GM21515 (cell line): ENCODE measurements around the gene SLC23A3.

Experiments used
- ATAC-seq: cut with Tn5 transposase; IDR thresholded peaks from one replicate; pipeline ENCODE4 v1.9.1; 2021; ENCODE audit not compliant: unreplicated experiment

The SLC23A3 gene, protein sequence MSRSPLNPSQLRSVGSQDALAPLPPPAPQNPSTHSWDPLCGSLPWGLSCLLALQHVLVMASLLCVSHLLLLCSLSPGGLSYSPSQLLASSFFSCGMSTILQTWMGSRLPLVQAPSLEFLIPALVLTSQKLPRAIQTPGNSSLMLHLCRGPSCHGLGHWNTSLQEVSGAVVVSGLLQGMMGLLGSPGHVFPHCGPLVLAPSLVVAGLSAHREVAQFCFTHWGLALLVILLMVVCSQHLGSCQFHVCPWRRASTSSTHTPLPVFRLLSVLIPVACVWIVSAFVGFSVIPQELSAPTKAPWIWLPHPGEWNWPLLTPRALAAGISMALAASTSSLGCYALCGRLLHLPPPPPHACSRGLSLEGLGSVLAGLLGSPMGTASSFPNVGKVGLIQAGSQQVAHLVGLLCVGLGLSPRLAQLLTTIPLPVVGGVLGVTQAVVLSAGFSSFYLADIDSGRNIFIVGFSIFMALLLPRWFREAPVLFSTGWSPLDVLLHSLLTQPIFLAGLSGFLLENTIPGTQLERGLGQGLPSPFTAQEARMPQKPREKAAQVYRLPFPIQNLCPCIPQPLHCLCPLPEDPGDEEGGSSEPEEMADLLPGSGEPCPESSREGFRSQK

DNA sequence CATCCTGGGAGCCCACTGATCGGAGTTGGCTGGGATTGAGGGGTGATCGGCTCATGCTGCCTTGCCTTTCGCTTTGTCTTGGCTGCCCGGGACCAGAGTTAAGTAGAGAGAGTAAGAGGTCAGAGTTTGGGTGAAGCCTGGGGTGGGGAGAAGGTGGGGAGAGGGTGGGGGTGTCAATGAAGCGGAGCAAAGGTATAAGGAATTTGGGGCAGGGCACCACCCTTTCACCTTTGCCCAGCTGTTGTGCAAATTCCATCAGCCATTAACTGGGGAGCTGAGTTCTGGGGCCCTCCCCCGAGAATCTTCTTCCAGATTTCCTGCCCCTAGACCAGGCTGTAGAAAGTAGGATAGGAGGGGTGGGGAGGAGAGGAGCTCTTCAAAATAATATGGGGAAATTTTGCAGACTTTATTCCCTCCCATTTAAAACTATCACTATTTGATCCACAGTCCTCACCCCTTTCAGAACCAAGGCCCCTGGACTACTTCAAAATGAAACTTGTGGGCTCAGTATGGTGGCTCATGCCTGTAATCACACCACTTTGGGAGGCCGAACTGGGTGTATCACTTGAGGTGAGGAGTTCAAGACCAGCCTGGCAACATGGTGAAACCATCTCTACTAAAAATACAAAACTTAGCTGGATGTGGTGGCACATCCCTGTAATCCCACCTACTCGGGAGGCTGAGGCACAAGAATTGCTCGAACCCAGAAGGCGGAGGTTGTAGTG, at the start of gene SLC23A3:
TSS of gene SLC23A3 (minus strand) at position 100 of the 725 bp plus-strand sequence. CDS start at position 55, 45 bp downstream.
- ATAC-seq = no peak

DNA sequence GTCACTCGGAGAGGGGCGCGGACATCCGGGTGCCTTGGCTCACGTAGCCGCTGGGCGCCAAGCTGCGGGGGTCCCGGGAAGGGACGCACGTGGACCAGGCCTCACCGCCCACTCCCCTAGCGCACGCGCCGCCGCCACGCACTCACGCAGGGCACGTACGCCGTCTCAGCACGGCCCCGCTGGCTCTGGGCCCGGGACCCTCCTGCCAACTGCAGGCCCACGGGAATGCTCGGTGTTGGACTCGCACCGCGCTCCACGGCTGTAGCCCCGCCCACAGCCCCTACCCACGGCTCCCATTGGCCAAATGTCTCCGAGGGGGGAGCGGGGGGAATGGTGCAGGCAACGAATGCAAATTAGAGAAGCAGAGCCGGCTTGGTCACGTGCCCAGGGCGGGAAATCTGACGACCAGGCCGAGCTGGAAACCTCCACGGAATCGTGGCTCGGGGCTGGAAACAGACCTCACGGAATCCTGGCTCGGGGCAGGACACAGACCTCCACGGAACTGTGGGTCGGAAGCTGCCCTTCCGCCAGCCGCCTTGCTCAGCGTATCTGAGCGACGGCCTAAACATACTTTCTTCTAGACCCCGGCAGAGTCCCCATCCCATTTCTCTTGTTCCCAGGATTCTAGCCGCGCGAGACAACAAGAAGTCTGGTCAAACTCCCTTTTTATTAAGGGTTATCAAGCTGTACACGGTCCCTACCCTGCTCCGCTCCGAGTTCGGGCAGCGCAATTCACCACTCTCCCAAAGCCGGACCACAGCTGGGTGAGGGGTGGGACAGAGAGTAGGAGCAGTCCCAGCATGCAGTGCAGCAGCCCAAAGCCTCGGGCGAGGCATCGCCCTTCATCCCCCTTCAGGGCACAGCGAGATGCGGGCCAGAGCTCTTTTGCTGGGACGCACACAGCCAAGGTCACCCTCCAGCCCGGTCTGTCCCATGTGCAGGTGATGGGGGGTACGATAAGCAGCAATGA, 49.2 kb upstream of the SLC23A3 start, which contains the start of gene ABCB6:
TSS of gene ABCB6 (minus strand) at position 227 of the 970 bp plus-strand sequence. CDS start 285 bp downstream, outside the sequence.
- ATAC-seq = peak; percentile 72

DNA sequence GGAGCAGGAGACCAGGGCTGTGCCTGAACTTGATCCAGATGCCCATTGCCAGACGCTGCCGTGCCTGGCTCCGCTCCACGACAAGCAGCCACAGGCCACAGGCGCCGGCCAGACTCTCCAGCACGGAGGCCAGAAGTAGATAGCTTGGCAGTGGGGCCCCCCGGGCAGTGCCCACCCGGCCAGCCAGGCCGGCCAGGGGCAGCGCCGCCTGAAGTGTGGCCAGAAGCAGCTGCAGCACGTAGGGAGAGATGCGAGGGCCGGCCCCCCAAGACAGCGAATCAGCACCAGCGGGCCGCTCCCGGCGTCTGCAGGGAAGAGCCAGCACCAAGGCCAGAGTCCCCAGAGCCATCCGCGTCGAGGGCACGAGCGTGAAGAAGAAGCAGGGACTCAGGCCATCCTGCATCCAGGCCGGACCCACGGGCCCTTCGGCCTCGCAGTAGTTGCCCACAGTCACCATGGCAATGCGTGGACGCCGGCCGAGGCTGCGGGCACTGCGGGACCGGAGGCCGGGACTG, 48.4 kb upstream of the SLC23A3 start:
- ATAC-seq = peak; percentile 25

DNA sequence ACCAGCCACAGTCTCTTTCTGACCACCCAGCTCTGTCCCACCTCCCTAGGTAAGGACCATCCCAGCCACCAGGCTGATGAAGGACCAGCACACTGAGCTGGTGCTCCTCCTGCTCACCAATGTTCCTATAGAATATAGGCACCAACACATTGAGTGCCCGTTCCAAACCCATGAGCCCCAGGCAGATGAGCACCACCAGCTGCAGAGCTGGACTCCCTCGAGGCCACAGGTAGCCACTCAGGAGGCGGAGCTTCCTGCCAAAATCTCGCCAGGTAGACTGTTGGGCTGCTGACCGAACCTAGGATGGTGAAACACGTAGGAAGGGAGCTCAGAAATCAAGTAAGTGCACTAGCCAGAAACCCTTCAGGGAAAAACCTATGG, 46.7 kb upstream of the SLC23A3 start:
- ATAC-seq = no peak

DNA sequence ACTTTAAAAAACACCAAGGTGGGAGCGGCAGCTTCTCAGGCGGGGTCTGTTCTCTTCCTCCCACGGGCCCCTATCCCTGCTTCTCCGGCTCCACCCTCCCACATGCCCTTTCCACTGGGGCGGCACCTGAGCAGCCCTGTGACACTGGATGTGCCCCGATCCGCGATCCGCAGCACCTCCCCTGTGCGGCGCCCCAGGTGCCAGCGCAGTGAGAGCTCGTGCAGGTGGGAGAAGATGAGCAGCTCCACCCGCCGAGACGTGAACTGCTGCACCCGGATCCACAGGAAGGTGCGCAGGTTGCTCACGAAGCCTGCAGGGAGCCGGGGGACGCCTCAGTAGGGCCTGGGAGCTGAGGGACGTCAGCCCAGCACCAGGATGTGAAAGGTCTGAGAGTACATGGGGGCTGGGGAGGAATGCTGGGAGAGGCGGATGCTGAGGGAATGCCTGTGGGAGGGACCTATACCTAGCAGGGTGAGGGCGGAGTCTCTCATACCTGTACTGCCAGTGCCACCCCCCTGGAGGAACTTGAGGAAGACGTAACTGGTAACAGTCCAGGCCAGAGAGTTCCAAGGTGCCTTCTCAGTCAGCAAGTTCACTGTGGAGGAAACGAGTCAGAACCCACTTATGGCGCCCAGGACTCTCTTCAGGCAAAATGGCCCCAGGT, 46.2 kb upstream of the SLC23A3 start:
- ATAC-seq = no peak

DNA sequence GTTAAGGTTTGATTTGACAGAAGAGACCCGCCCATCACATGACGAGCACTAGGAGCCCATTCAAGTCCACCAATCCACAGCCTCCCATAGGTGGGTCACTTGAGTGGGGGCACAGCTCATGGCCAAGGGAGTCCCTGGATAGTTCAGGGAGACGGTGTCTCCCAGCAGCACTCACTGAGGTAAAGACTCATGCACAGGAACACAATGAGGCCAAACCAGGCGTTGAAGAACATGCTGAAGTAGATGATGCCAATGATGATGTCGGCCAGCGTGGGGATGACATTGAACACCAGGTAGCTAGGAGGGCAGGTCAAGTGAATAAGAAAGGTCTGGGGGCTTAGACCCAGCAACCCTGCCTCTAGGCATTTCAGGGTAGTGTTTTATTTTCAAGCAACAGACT, 45.0 kb upstream of the SLC23A3 start:
- ATAC-seq = no peak

DNA sequence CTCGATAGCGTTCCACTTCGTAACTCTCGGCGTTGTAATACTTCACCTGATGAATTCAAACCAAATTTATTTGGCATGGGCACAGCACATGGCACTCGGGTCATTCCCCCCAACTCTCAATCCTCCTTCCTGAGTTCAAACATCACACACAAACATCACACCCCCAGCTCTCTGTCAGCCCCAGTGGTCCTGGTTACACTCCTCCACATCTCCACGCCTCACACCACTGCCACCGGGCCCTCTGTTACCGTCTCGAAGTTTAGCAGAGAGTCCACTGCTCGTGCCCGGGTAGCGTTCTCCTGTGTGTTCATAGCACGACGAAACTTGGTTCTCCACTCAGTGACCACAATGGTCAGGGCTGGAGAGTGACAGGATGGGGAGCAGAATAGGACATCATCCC, 44.3 kb upstream of the SLC23A3 start:
- ATAC-seq = no peak

DNA sequence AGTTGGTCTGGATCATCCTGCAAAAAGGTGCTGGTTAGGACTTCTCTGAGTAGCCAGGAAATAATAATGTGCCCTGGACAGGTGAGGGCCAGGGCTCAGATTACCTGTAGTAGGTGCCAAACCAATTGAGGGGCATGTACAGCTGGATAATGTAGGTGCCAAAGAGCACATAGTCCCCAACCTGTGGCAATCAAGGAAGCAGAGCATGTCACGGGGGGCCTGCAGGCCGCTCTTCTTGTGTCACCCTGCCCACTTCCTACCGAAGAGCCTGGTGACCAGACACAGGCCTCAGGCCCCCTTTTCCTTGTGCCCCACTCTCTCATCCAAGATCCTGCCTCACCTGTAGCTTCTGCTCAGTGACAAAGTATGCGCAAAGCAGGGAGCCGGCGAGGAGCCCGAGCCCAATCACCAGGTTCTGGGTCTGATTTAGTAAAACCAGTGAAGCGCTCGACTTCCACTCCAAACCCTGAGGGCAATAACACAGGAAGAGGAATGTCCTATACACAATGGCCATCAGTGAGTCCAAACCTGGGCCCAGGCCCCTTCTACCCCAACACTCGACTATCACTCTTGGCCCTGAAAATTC, 43.8 kb upstream of the SLC23A3 start:
- ATAC-seq = no peak

DNA sequence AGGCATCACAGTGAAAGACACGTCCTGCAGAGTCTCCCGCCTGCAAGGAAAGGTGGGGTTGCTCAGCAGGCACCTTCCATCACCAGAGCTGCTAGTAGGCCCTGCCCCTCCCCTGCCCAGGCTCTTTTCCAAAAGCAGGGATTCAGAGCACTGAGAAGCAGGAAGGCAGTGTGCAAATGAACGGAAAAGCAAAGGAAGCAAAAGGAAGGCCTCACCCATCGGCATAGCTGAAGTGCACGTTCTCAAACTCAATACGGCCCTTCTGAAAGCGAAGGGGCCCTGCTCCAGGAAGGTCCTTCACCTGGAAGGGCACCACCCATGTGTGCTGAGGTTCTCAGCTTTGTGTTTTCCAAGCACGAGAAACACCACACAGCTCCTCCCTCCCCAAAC, 43.2 kb upstream of the SLC23A3 start:
- no peak for ATAC-seq

DNA sequence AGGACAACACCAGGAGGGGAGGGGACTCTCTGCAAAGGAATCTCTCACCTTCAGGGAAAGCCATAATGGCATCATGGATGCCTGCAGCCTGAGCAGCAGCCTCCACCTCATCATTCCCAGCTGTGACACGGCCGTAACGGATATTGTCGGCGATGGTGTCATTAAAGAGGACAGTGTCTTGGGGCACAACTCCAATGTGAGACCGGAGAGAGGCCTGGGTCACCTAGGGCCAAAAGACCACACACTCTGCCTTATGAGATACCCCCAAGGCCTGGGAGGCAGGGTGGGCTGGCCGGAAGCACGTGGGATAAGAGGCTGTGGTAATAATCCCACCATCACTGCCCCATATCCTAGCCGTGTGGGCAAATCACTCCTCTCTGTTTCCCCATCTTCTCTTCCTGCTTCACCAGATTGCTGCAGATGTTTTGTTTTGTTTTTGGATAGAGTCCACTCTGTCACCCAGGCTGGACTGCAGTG, 41.1 kb upstream of the SLC23A3 start:
- no peak for ATAC-seq

DNA sequence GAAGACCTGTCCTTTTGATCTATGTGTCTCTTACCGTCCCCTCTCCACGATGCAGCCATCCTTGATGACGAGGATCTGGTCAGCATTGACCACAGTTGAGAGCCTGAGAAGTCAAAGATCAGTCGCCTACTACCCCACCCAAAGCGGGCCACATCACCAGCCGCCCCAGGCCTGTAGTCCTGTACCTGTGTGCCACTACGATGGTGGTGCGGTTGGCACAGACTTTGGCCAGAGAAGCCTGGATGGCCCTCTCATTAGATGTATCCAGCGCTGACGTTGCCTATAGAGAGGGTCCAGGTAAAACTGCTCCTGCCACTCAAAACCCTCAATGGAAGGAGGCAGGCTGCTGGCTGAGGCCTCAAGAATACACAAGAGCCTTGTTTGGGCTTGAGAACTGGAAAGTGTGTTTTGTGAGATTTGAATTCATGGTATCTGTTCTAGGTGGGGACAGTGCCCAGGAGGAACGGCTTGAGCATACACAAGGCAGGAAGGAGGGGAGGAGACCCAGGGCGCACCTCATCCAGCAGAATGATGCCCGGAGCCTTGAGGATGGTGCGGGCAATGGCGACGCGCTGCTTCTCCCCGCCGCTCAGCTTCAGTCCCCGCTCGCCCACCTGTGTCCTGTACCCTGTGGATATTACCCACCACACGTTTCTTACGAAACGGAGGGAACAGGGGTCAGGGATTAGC, 40.5 kb upstream of the SLC23A3 start:
- no peak for ATAC-seq

DNA sequence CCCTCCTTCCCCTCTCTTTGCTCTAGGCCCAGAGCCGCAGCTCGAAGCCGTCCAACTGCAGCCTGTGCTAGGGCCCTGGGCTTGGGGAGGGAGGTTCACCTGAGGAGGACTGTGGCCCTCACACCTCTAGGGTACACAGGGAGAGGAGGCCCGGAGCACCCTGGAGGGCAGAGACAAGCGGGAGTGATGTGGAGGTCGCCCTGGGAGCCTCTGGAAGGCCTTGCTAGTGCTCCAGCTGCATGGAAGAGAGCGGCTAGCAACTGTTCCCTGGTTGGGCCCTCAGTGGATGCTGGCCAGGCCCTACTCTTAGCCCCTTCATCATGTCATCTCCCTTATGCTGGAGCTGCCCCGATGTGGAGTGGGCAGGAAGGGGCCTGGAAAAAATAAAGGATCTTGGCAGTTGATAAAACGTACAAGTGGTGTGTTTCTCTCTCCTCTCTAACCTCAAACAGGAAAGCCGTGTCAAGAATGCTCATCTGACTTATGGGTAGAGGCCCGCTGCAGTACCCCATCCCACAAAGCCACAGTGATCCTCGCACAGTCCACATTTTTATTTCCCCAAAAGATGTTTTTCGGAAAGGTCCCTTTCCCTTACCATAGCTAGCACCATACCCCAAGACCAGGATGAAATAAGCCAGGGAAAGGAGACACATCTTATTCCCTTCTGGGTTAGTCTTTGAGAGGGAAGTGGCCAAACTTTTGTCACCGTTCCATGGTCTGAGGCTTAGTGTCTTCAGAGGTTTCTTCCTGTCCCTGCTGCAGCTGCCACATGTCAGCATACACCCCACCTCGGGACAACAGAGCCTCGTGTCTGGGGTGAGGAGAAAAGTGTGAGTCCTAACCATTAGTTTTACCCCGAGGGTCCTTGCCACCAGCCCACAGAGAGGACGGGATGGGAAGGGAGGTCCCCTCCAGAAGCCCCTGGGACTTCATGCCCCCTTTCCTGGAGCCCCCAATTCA, 39.7 kb upstream of the SLC23A3 start:
- ATAC-seq = no peak

DNA sequence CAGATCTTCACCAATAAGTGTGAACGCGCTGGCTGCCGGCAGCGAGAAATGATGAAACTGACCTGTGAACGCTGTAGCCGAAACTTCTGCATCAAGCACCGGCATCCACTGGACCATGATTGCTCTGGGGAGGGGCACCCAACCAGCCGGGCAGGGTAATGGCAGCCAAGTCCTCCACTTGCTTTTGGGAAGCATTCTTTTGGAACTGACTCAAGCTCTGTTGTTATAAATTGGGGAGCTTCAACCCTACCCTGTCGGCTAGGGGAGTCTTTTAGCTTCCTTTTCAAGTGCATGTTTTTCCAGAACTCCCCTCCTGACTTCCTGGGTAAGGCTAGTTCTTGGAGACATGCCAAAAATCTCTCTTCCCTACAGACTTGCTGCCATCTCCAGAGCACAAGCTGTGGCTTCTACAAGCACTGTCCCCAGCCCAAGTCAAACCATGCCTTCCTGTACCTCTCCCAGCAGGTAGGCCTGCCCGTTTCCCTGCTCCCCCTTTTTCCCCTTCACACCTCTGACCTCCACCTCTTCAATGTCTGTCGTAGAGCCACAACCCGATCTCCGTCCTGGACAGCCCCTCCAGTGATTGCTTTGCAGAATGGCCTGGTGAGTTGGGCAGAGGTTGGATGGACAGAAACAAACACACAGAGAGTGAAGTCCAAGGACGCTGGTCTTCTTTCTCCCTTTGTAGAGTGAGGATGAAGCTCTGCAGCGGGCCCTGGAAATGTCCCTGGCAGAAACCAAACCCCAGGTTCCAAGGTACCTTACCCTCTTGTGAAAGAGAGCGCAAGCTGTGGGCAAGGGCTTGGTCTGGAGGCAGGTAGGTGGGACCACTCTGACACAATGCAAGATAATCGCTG, 38.3 kb upstream of the SLC23A3 start:
- ATAC-seq = no peak

DNA sequence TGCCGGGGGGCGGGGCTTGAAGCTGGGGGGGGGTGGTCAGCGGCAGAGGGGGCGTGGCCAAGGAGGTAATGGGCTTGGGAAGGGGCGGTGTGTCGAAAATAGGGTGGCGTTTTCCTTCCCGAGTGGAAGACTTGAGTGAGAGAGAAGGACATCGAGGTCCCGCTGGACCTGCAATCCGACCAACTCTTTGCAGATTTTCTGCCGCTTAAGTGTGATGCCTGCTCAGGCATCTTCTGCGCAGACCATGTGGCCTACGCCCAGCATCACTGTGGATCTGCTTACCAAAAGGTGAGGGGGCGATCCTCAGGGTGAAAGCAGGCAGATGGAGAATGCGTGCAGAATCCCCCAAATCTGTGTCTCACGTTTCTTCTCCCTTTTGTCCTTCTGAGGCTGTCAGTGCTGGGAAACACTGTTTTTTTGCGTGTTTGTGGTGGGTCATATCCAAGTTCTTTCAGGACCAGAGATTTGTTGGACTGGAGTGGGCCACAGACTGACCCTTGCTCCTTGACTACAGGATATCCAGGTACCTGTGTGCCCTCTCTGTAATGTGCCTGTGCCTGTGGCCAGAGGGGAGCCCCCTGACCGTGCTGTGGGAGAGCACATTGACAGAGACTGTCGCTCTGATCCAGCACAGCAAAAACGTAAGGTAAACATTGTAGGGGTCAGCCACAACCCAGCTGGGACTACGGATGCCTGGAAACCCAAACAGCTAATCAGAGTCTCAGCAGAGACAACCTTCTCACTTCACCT, 37.5 kb upstream of the SLC23A3 start:
- ATAC-seq = no peak

DNA sequence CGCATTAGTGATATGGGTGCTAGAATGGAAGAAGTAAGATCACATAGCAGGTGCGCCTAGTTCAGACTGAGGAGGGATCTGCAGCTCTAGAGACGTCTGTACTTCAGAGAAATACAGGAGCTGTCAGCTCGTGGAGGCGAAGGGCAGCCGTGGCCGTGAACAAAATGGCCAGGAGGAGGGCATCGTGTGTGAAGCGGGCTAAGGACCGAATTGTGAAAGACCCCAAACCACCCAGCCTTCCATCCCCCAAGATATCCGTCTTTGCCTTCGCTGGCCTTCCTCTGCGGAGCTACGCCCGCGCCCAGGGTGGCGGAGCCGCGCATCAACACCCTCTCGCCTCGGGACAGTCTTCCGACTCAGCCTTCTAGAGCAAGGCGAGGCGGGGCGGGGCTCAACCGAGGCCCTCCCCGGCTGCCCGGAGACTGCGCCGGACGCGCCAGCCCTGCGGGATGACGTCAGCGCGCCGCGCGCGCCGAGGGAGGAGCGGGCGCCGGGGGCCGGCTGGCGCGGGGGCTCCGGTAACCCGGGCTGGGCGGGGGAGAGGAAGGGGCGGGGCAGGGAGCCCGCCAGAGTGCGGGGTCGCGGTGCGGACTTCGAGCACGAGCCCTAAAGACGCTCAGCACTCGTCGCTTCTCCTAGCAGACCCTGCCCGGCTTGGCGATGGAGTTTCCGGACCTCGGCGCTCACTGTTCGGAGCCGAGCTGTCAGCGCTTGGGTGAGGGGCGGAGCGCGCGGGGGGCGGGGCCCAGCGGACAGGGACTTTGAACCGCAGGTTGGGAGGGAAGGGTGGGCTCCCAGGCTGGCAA, 36.7 kb upstream of the SLC23A3 start, which contains the start of gene ZFAND2B:
TSS of gene ZFAND2B (plus strand) at position 455 of the 806 bp plus-strand sequence. CDS start at position 661, 206 bp downstream.
- peak; percentile 96 for ATAC-seq
